A549 (cell line): ENCODE measurements around the gene DDI1. TPM values are rescaled to one million over a fixed set of nuclear protein-coding genes. Genes with fewer than 3 reads are reported as not detected.

ENCODE experiments used
- ATAC-seq, 2 experiments: fragments of 200-7000 bp in 1 of 2; fragments of >200 bp in 1 of 2; cut with Nextera tagmentation in 1 of 2; cut with Tn5 transposase in 1 of 2; 3 replicates each; pipeline versions ENCODE4 v1.8.0 to v1.9.1; 2018 to 2020; ENCODE audit warnings: mild to moderate bottlenecking in 1 of 2, moderate library complexity in 1 of 2
- CTCF ChIA-PET: fragments of 300-600 bp; sonication (Branson Sonifier 250); formaldehyde crosslinking; extraction: SDS; loops from one replicate; lab custom pipeline; 2021; ENCODE audit warnings: antibody characterized with exemption, inconsistent platforms; lab: Yijun Ruan, JAX
- POLR2A ChIA-PET: fragments of 350-600 bp; formaldehyde crosslinking; extraction: SDS; loops from one replicate; lab custom pipeline; 2021; ENCODE audit warnings: antibody characterized with exemption, inconsistent platforms; lab: Yijun Ruan, JAX
- DNase-seq, 2 experiments: peaks; one replicate each; pipeline versions ENCODE4 v3.0.0 to v3.0.0-alpha.2; 2011 to 2016; ENCODE audit warnings: low read depth in 1 of 2, low spot score in 1 of 2
- FAIRE-seq: peaks from 2 replicates; lab custom pipeline; 2011; peaks lifted over from hg19 to GRCh38; lab: Jason Lieb, UNC
- H3K27ac ChIP-seq, 2 experiments: fragments of >200 bp; sonication (Bioruptor Twin); formaldehyde crosslinking; 3 replicates each; pipeline ENCODE4 v1.5.1; 2016 to 2017
- H3K4me1 ChIP-seq: fragments of >200 bp; sonication (Bioruptor Twin); formaldehyde crosslinking; 3 replicates; pipeline ENCODE4 v1.6.1; 2016
- H3K4me2 ChIP-seq: fragments of >200 bp; sonication (Bioruptor Twin); formaldehyde crosslinking; 3 replicates; pipeline ENCODE4 v1.6.1; 2016
- H3K4me3 ChIP-seq: fragments of >200 bp; sonication (Bioruptor Twin); formaldehyde crosslinking; 3 replicates; pipeline ENCODE4 v1.5.1; 2016
- H3K9me3 ChIP-seq: fragments of >200 bp; sonication (Bioruptor Twin); formaldehyde crosslinking; 3 replicates; pipeline ENCODE4 v1.6.1; 2016
- CBX8 ChIP-seq: fragments of 200-600 bp; sonication (generic); IDR thresholded peaks from 2 replicates; pipeline ENCODE4 v1.6.1; 2016
- CHD4 ChIP-seq: fragments of 200-600 bp; sonication (generic); IDR thresholded peaks from 2 replicates; pipeline ENCODE4 v1.6.1; 2016; ENCODE audit warnings: antibody characterized with exemption, mild to moderate bottlenecking, borderline replicate concordance
- EHMT2 ChIP-seq: fragments of 200-600 bp; sonication (generic); IDR thresholded peaks from 2 replicates; pipeline ENCODE4 v1.6.1; 2016; ENCODE audit warnings: antibody characterized with exemption, low read depth, mild to moderate bottlenecking, moderate library complexity
- ELK1 ChIP-seq: fragments of 150-350 bp; IDR thresholded peaks from 2 replicates; pipeline ENCODE4 v1.6.1; 2014; ENCODE audit warnings: low read depth, mild to moderate bottlenecking, low read length
- ESRRA ChIP-seq: fragments of 150-350 bp; IDR thresholded peaks from 2 replicates; pipeline ENCODE4 v1.6.1; 2014; ENCODE audit warnings: mild to moderate bottlenecking, low read length, borderline replicate concordance
- FOSB ChIP-seq: fragments of 250-450 bp; sonication (Bioruptor Pico); IDR thresholded peaks from 2 replicates; pipeline ENCODE4 v1.5.0; 2020; ENCODE audit warnings: mild to moderate bottlenecking, moderate library complexity
- GATA3 ChIP-seq: IDR thresholded peaks from 2 replicates; pipeline ENCODE4 v1.6.1; 2012; ENCODE audit warnings: borderline replicate concordance
- HDAC2 ChIP-seq: fragments of 200-600 bp; sonication (generic); IDR thresholded peaks from 2 replicates; pipeline ENCODE4 v1.6.1; 2016
- HMGXB4 ChIP-seq: fragments of 250-450 bp; sonication (Bioruptor Pico); IDR thresholded peaks from 2 replicates; pipeline ENCODE4 v1.5.0; 2021; ENCODE audit warnings: mild to moderate bottlenecking, moderate library complexity, borderline replicate concordance
- HOXA7 ChIP-seq: fragments of 250-450 bp; sonication (Bioruptor Pico); IDR thresholded peaks from 2 replicates; pipeline ENCODE4 v1.5.0; 2020; ENCODE audit warnings: mild to moderate bottlenecking, moderate library complexity
- HOXB13 ChIP-seq: fragments of 250-450 bp; sonication (Bioruptor Pico); IDR thresholded peaks from 2 replicates; pipeline ENCODE4 v1.5.0; 2020; ENCODE audit warnings: low read depth, mild to moderate bottlenecking, moderate library complexity
- HOXB5 ChIP-seq: fragments of 250-450 bp; sonication (Bioruptor Pico); IDR thresholded peaks from 2 replicates; pipeline ENCODE4 v1.5.0; 2020; ENCODE audit warnings: mild to moderate bottlenecking, moderate library complexity
- JUNB ChIP-seq: fragments of >200 bp; sonication (Bioruptor Twin); formaldehyde crosslinking; IDR thresholded peaks from 2 replicates; pipeline ENCODE4 v1.6.1; 2016
- KDM5A ChIP-seq: fragments of 200-600 bp; sonication (generic); IDR thresholded peaks from 2 replicates; pipeline ENCODE4 v1.6.1; 2016; ENCODE audit warnings: antibody characterized with exemption, mild to moderate bottlenecking
- MAZ ChIP-seq: fragments of 150-350 bp; IDR thresholded peaks from 2 replicates; pipeline ENCODE4 v1.6.1; 2014; ENCODE audit warnings: antibody characterized with exemption, low read depth, low read length, borderline replicate concordance
- NFE2L2 ChIP-seq: fragments of 150-350 bp; conservative IDR thresholded peaks from 2 replicates; pipeline ENCODE4 v1.6.1; 2014; ENCODE audit warnings: low read length
- NR3C1 ChIP-seq: fragments of >200 bp; sonication (Bioruptor Twin); formaldehyde crosslinking; IDR thresholded peaks from 3 replicates; pipeline ENCODE4 v1.6.1; 2017
- POLR2A ChIP-seq: IDR thresholded peaks from 2 replicates; pipeline ENCODE4 v1.6.1; 2012; ENCODE audit warnings: mild to moderate bottlenecking, low read length
- RARB ChIP-seq: fragments of 250-450 bp; sonication (Bioruptor Pico); IDR thresholded peaks from 2 replicates; pipeline ENCODE4 v1.8.0; 2021; ENCODE audit warnings: mild to moderate bottlenecking, moderate library complexity
- RCOR1 ChIP-seq: fragments of 150-350 bp; IDR thresholded peaks from 2 replicates; pipeline ENCODE4 v1.6.1; 2014; ENCODE audit warnings: antibody characterized with exemption, low read length, low read depth
- RFX5 ChIP-seq: fragments of 450-650 bp; IDR thresholded peaks from 2 replicates; pipeline ENCODE4 v1.7.1; 2014; ENCODE audit warnings: antibody characterized with exemption, mild to moderate bottlenecking, moderate library complexity
- TFCP2L1 ChIP-seq: fragments of 250-450 bp; sonication (Bioruptor Pico); IDR thresholded peaks from 2 replicates; pipeline ENCODE4 v1.5.0; 2021; ENCODE audit warnings: mild to moderate bottlenecking
- TP53 ChIP-seq: fragments of 250-450 bp; sonication (Bioruptor Pico); IDR thresholded peaks from 2 replicates; pipeline ENCODE4 v1.5.0; 2021; ENCODE audit warnings: mild to moderate bottlenecking, moderate library complexity
- USF2 ChIP-seq: fragments of 450-650 bp; IDR thresholded peaks from 2 replicates; pipeline ENCODE4 v1.6.1; 2014; ENCODE audit warnings: antibody characterized with exemption
- WGBS: methylation state at CpG from one replicate; pipeline ENCODE4 v1.1.6; 2017; ENCODE audit errors: missing lambda C conversion rate; 5-methylcytosine and 5-hydroxymethylcytosine counted together
- polyA plus RNA-seq, 4 experiments: library from polyadenylated mRNA; depleted of rRNA in 3 of 4; stranded (reverse); fragments of >200 nt; fragmentation: RNase III in 1 of 4; extraction: RNeasy Plus Mini Kit Qiagen cat#74134 plus additional on column Dnase treatment in 1 of 4; gene quantifications; 2 replicates in 3 of 4; 3 replicates in 1 of 4; pipeline ENCODE4 v1.2.3, GENCODE V29; 2011 to 2017
- TF ChIP-seq, protein P1 (sequence below): fragments of 200-600 bp; sonication (generic); IDR thresholded peaks from 2 replicates; pipeline ENCODE4 v1.6.1; 2016; ENCODE audit warnings: antibody characterized with exemption, mild to moderate bottlenecking, moderate library complexity

The DDI1 gene
- polyA plus RNA-seq, 2 of the 4 experiments (the other 2 are of a cell fraction) = not detected

- DNase-seq = no peak
- no peak for FAIRE-seq
- no peak for TF ChIP-seq HMGXB4 (CRISPR knock-in tag)
- TF ChIP-seq KDM5A = no peak
- TF ChIP-seq USF2 = no peak
- no peak for TF ChIP-seq RARB (CRISPR knock-in tag)
- no peak for TF ChIP-seq JUNB
- no peak for TF ChIP-seq CBX8
- TF ChIP-seq CHD4 = no peak
- TF ChIP-seq RCOR1 = no peak
- no peak for TF ChIP-seq TFCP2L1
- no peak for TF ChIP-seq FOSB (CRISPR knock-in tag)
- TF ChIP-seq HDAC2 = no peak
- TF ChIP-seq HOXB13 (CRISPR knock-in tag) = no peak
- Histone ChIP-seq H3K27ac (no peak overlapping the region), H3K4me1 (no peaks in the 10 kb centered on the region), H3K4me3 (no peak overlapping the region), H3K4me2 (no peak overlapping the region), H3K9me3 (no peaks in the 10 kb centered on the region)
- POLR2A ChIA-PET = no interaction called here
- ATAC-seq = no peak
- CTCF ChIA-PET = no interaction called here
- 93% methylated on average over 4 of the region's 4 CpGs for WGBS
These were observed 12.7 kb downstream of the DDI1 start for GRCh38 chr11:104049116-104049515.

- Histone ChIP-seq H3K4me3 (no peak overlapping the region), H3K9me3 (no peaks in the 10 kb centered on the region), H3K4me1 (0 out of 3 replicates have a peak, but pooled peaks cover 6% of the 10 kb centered on the region), H3K27ac (no peak overlapping the region), H3K4me2 (no peak overlapping the region)
- 78% methylated on average over 4 of the region's 4 CpGs for WGBS
- POLR2A ChIA-PET = no interaction called here
- DNase-seq (no peak), FAIRE-seq (no peak), ATAC-seq (no peak)
- CTCF ChIA-PET = no interaction called here
- no peak for TF ChIP-seq ELK1
These were observed 15.3 kb downstream of the DDI1 start for GRCh38 chr11:104051778-104052177.

DNA sequence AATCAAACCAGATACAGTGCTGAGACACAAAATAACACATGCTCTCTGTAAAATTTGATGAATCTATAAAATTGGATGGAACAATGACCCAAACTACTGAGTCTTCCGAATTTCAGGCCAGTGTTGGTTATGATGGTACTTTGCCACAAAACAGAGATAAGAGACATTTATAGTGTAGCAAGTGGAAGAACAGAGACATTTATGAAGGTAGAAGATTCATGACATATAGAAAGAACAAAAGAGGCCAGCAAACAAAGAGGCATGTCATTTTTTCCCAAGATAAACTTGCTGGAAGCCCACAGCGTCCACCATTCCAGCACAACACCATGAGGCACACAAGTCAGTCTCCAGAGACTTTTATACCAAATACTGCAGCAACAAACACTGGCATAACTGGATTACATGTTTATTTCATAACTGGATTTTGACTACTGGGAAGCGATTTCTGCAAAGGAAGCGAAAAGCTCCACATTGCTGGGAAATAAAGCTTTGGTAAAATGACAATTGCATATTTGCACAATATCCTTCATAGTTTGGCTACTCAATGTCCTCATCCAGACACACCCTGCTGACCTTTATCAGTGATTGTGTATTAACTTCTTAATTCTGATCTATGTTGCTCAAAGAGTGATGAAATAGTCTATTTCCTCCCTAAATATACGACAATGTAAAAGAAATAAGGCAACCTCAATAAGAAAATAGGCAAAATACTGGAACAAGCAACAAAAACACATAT lies 17.5 kb downstream of the DDI1 start:
- TF ChIP-seq JUNB (no peak), GATA3 (no peak), ESRRA (no peak), NR3C1 (no peak), NFE2L2 (no peak), EHMT2 (no peak), HDAC2 (no peak), HOXB5 (CRISPR knock-in tag) (no peak), MAZ (no peak), HMGXB4 (CRISPR knock-in tag) (no peak), POLR2A (no peak), RFX5 (no peak), TP53 (CRISPR knock-in tag) (no peak), HOXA7 (CRISPR knock-in tag) (no peak)
- TF ChIP-seq, protein P1, sequence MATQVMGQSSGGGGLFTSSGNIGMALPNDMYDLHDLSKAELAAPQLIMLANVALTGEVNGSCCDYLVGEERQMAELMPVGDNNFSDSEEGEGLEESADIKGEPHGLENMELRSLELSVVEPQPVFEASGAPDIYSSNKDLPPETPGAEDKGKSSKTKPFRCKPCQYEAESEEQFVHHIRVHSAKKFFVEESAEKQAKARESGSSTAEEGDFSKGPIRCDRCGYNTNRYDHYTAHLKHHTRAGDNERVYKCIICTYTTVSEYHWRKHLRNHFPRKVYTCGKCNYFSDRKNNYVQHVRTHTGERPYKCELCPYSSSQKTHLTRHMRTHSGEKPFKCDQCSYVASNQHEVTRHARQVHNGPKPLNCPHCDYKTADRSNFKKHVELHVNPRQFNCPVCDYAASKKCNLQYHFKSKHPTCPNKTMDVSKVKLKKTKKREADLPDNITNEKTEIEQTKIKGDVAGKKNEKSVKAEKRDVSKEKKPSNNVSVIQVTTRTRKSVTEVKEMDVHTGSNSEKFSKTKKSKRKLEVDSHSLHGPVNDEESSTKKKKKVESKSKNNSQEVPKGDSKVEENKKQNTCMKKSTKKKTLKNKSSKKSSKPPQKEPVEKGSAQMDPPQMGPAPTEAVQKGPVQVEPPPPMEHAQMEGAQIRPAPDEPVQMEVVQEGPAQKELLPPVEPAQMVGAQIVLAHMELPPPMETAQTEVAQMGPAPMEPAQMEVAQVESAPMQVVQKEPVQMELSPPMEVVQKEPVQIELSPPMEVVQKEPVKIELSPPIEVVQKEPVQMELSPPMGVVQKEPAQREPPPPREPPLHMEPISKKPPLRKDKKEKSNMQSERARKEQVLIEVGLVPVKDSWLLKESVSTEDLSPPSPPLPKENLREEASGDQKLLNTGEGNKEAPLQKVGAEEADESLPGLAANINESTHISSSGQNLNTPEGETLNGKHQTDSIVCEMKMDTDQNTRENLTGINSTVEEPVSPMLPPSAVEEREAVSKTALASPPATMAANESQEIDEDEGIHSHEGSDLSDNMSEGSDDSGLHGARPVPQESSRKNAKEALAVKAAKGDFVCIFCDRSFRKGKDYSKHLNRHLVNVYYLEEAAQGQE = no peak
- WGBS = 69% methylated on average over 5 of the region's 5 CpGs
- no peak overlapping the region for H3K4me2 ChIP-seq
- FAIRE-seq = no peak
- no peak overlapping the region for H3K4me3 ChIP-seq
- no peak overlapping the region for H3K27ac ChIP-seq
- no peak for ATAC-seq
- no peak for DNase-seq
- POLR2A ChIA-PET = no interaction called here
- no peaks in the 10 kb centered on the region for H3K9me3 ChIP-seq
- CTCF ChIA-PET = no interaction called here
- H3K4me1 ChIP-seq = 0 out of 3 replicates have a peak, but pooled peaks cover 6% of the 10 kb centered on the region
